ENCODE measurements around the gene SKI.

The SKI gene

DNA sequence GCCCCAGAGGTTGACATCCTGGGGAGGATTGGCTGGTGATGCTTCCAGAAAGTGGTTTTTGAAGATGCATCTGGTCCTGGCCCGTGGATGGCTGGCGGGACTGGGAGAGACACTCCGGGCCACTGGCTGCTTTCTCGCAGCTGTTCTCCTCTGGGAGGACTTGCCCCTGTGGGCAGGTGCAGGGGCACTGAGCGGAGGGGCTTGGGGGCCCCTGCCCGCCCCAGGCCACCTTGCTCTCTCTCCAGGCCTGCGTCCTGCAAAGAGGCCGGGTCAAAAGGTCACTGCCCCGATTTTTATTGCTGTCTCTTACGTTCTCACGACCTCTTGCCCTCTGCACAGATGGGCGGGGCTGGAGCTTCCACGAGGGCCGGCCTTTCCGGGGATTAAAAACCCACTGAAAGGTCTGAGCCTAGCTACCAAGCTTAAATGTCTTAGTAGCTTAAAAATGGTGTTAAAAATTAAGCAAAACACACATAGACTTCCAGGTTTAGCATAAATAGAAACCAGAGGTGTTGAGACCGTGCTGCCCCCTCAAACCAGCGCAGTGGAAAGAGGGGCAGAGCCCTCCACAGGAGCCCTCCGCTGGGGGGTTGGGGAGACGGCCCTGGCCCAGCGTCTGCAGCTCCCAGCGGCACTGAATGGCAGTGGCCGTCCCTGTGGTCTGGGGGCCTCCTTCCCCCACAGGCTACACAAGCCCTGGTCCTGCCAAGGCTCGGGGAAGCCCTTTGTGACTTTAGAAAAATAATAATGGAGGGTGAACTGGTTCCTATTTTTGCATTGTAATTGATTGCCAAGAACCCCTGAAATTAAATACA lies 43.9 kb downstream of the SKI start:
- peak overlapping the region; percentile 29 for H3K27ac ChIP-seq (ENCODE audit: low read depth, low read length)
- H3K9ac ChIP-seq (ENCODE audit: low read length): no peak overlapping the region
- no peaks in the 10 kb centered on the region for H3K27me3 ChIP-seq (ENCODE audit: control insufficient read depth in 1 of 2, insufficient read depth in 2 of 2, low read length in 2 of 2)
- no peaks in the 10 kb centered on the region for H3K36me3 ChIP-seq (ENCODE audit: insufficient read depth, low read length)
- no peak overlapping the region for H3K4me3 ChIP-seq (ENCODE audit: low read depth in 1 of 2, low read length in 2 of 2)
- H3K4me1 ChIP-seq (ENCODE audit: insufficient read depth, low read length): peaks cover 99% of the 10 kb centered on the region
- no peaks in the 10 kb centered on the region for H3K9me3 ChIP-seq (ENCODE audit: low read length)

DNA sequence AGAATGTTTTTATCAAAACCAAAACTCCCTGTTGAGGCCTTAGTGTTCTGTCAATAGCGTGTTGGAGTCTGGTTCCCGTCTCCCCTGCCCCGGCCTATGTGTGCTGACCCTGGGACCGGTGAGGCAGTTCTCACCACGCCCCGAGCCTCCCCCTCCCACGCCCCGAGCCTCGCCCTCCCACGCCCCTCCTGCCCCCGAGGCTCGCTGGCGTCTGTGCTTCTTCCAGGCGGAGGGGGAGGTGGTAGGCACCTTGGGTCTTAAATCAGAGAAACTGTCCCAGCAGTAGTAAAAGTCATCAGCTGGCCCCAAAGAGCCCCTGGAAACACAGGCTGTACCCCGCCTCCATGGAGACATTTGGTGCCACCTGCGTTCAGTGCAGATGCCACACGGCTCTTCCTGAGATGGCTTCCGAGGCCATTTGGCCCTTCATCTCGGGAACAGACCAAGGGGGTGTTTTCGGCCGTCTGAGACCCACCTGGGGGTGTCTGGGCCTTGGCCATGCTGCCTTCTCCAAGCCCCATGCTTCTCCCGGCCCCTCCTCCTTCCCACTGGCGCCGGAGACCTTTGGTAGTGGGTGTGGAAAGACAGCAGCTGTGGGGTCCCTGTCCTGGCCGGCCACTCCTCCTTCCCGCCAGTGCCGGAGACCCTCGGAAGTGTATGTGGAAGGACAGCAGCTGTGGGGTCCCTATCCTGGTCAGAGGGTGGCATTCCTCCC lies 44.7 kb downstream of the SKI start:
- peaks cover 3% of the 10 kb centered on the region for H3K36me3 ChIP-seq (ENCODE audit: insufficient read depth, low read length)
- H3K4me3 ChIP-seq (ENCODE audit: low read depth in 1 of 2, low read length in 2 of 2): peak overlapping the region in 1 of 2 donors; percentile 16
- no peaks in the 10 kb centered on the region for H3K9me3 ChIP-seq (ENCODE audit: low read length)
- H3K9ac ChIP-seq (ENCODE audit: low read length): no peak overlapping the region
- peaks cover 99% of the 10 kb centered on the region for H3K4me1 ChIP-seq (ENCODE audit: insufficient read depth, low read length)
- H3K27me3 ChIP-seq (ENCODE audit: control insufficient read depth in 1 of 2, insufficient read depth in 2 of 2, low read length in 2 of 2): no peaks in the 10 kb centered on the region
- H3K27ac ChIP-seq (ENCODE audit: low read depth, low read length): peak overlapping the region; percentile 16

DNA sequence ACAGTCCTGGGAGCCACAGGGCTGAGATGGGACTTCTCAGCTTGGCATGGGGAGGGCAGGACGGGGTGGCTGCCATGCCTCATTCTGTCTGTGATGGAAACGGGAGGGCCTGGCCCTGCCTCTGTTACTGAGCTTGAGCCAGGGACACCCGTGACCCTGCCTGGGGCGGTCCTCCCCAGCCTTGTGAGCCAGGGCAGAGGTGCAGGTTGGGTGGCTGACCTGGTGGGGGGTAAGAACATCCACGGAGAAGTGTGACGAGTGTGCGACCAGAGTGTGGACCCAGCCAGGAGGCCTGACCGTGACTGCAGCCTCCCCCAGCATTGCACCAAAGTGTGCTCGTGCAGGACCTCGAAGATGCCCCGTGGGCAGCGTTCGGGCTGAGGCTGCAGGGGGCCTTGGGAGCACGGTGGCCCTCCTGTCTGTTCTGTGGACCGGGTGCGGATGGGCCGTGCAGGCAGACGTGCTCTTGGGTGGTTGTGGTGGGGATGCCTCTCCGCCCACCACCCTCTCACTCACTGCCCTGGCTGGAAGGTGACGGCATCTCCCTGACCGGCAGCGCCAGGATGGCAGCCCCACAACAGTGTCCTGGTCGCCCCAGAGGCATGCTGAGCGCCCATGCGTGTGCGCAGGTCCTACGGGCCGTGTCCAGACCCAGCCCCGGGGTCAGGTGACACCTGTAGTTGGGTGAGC lies 45.4 kb downstream of the SKI start:
- Histone ChIP-seq H3K36me3 (ENCODE audit: insufficient read depth, low read length) (peaks cover 4% of the 10 kb centered on the region), H3K27ac (ENCODE audit: low read depth, low read length) (peak overlapping the region; percentile 57), H3K27me3 (ENCODE audit: control insufficient read depth in 1 of 2, insufficient read depth in 2 of 2, low read length in 2 of 2) (no peaks in the 10 kb centered on the region), H3K9me3 (ENCODE audit: low read length) (no peaks in the 10 kb centered on the region), H3K4me3 (ENCODE audit: low read depth in 1 of 2, low read length in 2 of 2) (peak overlapping the region in 1 of 2 donors; percentile 16), H3K9ac (ENCODE audit: low read length) (no peak overlapping the region), H3K4me1 (ENCODE audit: insufficient read depth, low read length) (peaks cover 99% of the 10 kb centered on the region)

DNA sequence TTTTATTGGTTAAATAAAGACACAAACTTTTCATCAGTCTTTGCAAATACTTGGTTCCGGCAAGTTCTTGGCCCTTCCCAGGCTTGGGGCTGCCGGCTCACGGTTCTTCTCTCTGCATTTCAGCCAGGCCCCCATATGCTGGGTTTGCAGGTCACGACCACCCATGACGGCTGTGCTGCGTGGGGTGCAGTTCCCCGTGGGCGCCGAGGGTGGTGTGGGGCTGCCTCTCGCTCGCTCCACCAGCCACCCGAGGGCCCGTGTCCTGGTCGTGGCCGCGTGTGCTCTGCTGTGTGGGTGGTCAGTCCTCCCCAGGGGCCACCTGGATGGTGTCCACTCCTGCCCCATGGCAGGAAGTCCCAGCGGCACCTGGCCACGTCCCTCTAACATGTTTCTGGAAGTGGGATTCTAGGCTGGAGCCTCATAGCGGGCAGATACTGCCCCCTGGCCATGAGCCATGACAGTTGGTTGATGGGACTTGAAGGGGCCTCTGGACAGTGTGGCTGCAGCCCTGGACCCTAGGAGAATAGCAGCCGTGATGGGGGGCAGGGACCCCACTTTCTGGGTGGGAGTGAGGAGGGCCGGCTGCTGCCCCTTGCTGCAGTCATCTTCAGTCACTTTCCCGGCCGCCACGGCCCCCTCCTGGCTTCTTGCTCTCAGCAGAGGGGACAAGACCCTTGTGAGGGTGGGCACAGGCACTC lies 46.3 kb downstream of the SKI start:
- H3K27ac ChIP-seq (ENCODE audit: low read depth, low read length): peak overlapping the region; percentile 30

DNA sequence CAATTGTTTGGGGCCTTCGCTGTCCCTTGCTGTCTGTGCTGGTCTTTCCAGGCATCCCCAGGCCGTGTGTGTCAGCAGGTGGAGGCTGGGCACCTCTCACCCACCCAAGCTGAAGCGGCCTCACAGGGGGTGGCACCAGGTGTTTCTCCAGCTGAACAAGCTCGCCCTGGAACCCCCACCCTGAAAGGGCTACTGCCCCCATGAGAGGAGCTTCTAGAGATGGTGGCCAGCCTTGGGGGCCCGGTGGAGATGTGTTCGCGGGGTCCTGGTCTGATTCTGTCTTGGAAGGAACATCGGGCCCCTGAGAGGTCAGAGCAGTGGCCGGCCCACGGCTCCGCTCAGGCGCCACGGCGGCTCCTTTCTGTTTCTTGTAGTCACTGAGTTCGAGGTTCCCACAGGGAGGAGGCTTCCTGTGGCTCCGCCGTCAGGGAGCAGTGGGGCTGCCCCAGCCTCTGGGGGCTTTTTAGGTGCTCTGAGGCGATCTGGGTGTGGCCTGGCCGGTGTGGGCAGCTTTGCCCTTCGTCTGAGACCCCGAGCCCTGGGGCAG lies 46.9 kb downstream of the SKI start:
- no peaks in the 10 kb centered on the region for H3K27me3 ChIP-seq (ENCODE audit: control insufficient read depth in 1 of 2, insufficient read depth in 2 of 2, low read length in 2 of 2)
- H3K4me1 ChIP-seq (ENCODE audit: insufficient read depth, low read length): peaks cover 100% of the 10 kb centered on the region
- H3K36me3 ChIP-seq (ENCODE audit: insufficient read depth, low read length): peaks cover 4% of the 10 kb centered on the region
- H3K4me3 ChIP-seq (ENCODE audit: low read depth in 1 of 2, low read length in 2 of 2): no peak overlapping the region
- H3K27ac ChIP-seq (ENCODE audit: low read depth, low read length): peak overlapping the region; percentile 30
- H3K9ac ChIP-seq (ENCODE audit: low read length): no peak overlapping the region
- H3K9me3 ChIP-seq (ENCODE audit: low read length): no peaks in the 10 kb centered on the region

More for the DNA sequence above, 46.3 kb downstream of the SKI start:
- Histone ChIP-seq H3K9me3 (ENCODE audit: low read length) (no peaks in the 10 kb centered on the region), H3K9ac (ENCODE audit: low read length) (no peak overlapping the region), H3K36me3 (ENCODE audit: insufficient read depth, low read length) (peaks cover 4% of the 10 kb centered on the region), H3K4me1 (ENCODE audit: insufficient read depth, low read length) (peaks cover 99% of the 10 kb centered on the region), H3K4me3 (ENCODE audit: low read depth in 1 of 2, low read length in 2 of 2) (peak overlapping the region in 1 of 2 donors; percentile 16), H3K27me3 (ENCODE audit: control insufficient read depth in 1 of 2, insufficient read depth in 2 of 2, low read length in 2 of 2) (no peaks in the 10 kb centered on the region)

DNA sequence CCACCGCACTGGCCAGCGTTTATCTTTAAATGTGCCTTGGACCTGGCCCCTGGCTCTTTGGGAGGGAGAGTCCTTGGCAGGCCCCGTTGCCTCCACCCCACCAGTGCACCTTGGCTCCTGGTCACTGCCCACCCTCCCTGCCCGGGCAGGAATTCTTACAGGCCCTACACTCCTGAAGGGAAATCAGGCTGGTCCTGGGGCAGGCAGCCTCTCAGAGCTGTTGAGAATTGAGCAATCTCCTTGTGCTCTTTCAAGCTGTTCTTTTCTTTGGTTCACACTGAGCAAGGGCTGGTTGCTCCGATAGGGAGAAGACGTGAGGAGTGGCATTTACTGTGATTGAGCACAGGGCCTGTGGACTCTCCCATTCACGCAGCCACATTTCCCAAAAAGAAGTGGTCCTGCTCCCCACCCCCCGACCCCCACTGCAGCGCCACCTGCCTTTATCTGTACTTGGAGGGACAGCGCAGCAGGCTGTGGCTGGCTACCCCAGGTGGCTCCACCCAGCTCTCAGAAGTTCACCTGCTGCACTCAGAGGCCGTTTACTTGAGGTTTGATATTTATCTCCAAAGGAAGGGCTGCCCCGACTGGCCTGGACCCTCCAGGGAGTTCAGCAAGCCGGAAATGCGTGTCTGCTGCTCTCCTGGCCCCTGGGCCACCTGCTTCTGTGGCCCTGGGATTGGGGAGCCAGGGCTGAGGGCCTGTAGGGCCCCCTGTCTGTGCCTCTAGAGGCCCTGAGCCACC lies 47.8 kb downstream of the SKI start:
- H3K4me3 ChIP-seq (ENCODE audit: low read depth in 1 of 2, low read length in 2 of 2): no peak overlapping the region
- H3K36me3 ChIP-seq (ENCODE audit: insufficient read depth, low read length): peaks cover 4% of the 10 kb centered on the region
- H3K27ac ChIP-seq (ENCODE audit: low read depth, low read length): peak overlapping the region; percentile 38
- H3K9ac ChIP-seq (ENCODE audit: low read length): no peak overlapping the region
- no peaks in the 10 kb centered on the region for H3K27me3 ChIP-seq (ENCODE audit: control insufficient read depth in 1 of 2, insufficient read depth in 2 of 2, low read length in 2 of 2)
- H3K4me1 ChIP-seq (ENCODE audit: insufficient read depth, low read length): peaks cover 91% of the 10 kb centered on the region
- H3K9me3 ChIP-seq (ENCODE audit: low read length): no peaks in the 10 kb centered on the region

DNA sequence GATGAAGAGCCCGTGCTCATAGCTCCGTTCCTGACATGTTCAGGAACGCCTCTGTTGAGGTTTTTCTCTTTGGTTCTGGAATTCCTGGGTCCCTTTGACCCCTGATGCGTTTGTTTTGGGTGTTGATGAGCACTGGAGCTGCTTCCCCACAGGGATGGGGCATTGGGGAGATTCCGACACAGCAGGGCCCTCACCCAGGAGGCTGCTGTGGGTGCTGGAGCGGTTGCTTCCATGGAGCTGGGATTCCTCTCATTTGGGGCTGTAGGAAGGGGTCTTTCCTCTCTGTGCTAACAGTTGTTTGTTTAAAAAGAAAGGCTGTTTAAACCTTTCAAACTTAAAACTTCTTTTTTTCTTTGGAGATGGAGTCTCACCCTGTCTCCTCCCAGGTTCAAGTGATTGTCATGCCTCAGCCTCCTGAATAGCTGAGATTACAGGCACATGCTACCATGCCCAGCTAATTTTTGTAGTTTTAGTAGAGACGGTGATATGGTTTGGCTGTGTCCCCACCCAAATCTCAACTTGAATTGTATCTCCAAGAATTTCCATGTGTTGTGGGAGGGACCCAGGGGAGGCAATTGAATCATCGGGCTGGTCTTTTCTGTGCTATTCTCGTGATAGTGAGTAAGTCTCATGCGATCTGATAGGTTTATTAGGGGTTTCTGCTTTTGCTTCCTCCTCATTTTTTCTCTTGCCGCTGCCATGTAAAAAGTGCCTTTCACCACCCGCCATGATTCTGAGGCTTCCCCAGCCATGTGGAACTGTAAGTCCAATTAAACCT lies 48.9 kb downstream of the SKI start:
- Histone ChIP-seq H3K4me3 (ENCODE audit: low read depth in 1 of 2, low read length in 2 of 2) (no peak overlapping the region), H3K4me1 (ENCODE audit: insufficient read depth, low read length) (peaks cover 80% of the 10 kb centered on the region), H3K27ac (ENCODE audit: low read depth, low read length) (no peak overlapping the region), H3K9ac (ENCODE audit: low read length) (no peak overlapping the region), H3K36me3 (ENCODE audit: insufficient read depth, low read length) (peaks cover 4% of the 10 kb centered on the region), H3K9me3 (ENCODE audit: low read length) (no peaks in the 10 kb centered on the region), H3K27me3 (ENCODE audit: control insufficient read depth in 1 of 2, insufficient read depth in 2 of 2, low read length in 2 of 2) (no peaks in the 10 kb centered on the region)

DNA sequence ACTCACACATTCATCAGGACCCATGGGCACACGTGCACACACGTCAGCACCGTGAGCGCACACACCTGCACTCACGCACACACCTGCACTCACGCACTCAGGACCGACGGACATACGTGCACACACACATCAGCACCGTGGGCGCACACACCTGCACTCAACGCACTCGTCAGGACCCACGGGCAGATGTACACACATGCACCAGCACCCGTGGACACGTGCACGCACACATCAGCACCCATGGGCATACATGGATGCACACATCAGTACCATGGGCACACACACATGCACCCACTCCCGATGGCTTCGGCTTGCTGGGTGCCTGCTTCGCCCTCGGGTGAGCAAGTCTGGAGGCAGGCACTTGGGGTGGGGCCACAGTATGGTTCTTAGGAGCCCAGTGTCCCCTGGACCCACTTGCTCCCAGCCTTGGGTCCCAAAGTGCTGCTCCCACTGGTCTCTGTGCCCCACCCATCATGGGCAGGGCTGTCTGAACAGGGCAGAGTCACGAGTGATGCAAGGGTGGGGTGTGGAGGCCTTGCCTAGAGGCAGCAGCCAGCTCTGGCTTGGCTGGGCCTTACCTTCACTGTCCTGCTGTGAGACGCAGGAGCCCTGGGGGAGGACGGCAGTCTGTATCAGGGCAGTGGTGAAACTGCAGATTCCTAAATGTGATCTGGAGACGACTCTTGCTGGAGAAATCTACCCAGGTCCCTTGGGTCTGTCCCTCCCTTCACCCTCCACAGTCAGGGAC lies 49.8 kb downstream of the SKI start:
- peaks cover 71% of the 10 kb centered on the region for H3K4me1 ChIP-seq (ENCODE audit: insufficient read depth, low read length)
- peak overlapping the region; percentile 73 for H3K27ac ChIP-seq (ENCODE audit: low read depth, low read length)
- H3K27me3 ChIP-seq (ENCODE audit: control insufficient read depth in 1 of 2, insufficient read depth in 2 of 2, low read length in 2 of 2): no peaks in the 10 kb centered on the region
- peaks cover 4% of the 10 kb centered on the region for H3K36me3 ChIP-seq (ENCODE audit: insufficient read depth, low read length)
- H3K4me3 ChIP-seq (ENCODE audit: low read depth in 1 of 2, low read length in 2 of 2): peak overlapping the region in 1 of 2 donors; percentile 27
- no peaks in the 10 kb centered on the region for H3K9me3 ChIP-seq (ENCODE audit: low read length)
- H3K9ac ChIP-seq (ENCODE audit: low read length): no peak overlapping the region

DNA sequence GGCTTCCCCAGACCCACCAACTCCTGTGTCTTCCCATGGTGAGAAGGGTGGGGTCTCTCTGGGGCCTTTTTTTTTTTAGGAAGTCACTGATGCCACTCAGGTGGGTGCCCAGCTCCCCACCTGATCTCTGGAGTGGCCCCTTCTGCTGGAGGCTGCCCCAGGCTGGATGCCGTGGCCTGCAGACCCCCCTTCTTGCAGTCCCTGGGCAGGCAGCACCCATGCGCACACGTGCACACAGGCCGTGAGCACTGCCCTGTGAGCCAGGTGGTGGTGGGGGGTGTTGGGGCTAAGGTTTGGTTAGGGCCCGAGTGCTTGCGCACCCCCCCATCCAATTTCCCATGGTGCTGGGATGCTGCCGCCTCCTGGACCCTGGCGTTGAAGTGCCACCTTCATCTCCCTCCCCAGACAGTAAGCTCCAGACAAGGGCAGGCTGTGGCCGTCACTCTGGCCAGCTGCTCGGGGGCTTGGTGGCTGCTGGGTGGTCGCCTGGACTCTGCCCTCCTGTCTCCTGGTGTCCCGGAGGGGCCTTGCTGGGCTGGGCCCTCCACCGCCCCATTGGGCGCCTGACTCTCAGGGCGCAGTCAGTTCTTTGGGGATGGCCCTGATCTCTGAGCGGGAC lies 50.6 kb downstream of the SKI start:
- H3K36me3 ChIP-seq (ENCODE audit: insufficient read depth, low read length): peaks cover 4% of the 10 kb centered on the region
- no peak overlapping the region for H3K4me3 ChIP-seq (ENCODE audit: low read depth in 1 of 2, low read length in 2 of 2)
- H3K4me1 ChIP-seq (ENCODE audit: insufficient read depth, low read length): peaks cover 69% of the 10 kb centered on the region
- no peak overlapping the region for H3K9ac ChIP-seq (ENCODE audit: low read length)
- H3K27me3 ChIP-seq (ENCODE audit: control insufficient read depth in 1 of 2, insufficient read depth in 2 of 2, low read length in 2 of 2): no peaks in the 10 kb centered on the region
- peak overlapping the region; percentile 73 for H3K27ac ChIP-seq (ENCODE audit: low read depth, low read length)
- H3K9me3 ChIP-seq (ENCODE audit: low read length): no peaks in the 10 kb centered on the region
